ENCODE data around the gene CDC42SE1.

The CDC42SE1 gene

DNA sequence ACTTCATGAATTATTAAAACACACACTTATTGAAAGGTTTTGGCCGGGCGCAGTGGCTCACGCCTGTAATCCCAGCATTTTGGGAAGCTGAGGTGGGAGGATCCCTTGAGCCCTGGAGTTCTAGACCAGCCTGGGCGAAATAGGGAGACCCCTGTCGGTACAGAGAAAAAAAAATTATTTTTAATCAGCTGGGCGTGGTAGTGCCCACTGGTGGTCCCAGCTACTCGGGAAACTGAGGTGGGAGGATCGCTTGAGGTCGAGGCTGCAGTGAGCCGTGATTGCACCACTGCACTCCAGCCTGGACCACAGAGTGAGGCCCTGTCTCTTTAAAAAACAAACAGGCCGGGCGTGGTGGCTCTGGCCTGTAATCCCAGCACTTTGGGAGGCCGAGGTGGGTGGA, 12.8 kb upstream of the CDC42SE1 start:
- DNase-seq (ENCODE audit: low spot score), result no peak
- TF ChIP-seq CTCF (IDR thresholded peaks at IDR 0.05), result no peak
- Histone ChIP-seq H3K4me3 (peak overlapping the region; percentile 91), H3K27ac (peak overlapping the region in 1 of 2 donors; percentile 99)

GRCh38 chr1:151070474-151071276, 11.3 kb upstream of the CDC42SE1 start, which contains the start of gene GABPB2:
Gene GABPB2, plus strand, starts transcription at chr1:151070761. Its CDS starts 17,429 bp downstream, at chr1:151088190.
- peak within 1 kb of the TSS; percentile 94 to 99 for H3K27ac ChIP-seq
- peak; percentile 90 for TF ChIP-seq CTCF (IDR thresholded peaks at IDR 0.05)
- peak; percentile 96 for DNase-seq (ENCODE audit: low spot score)
- peak within 1 kb of the TSS; percentile 91 for H3K4me3 ChIP-seq

DNA sequence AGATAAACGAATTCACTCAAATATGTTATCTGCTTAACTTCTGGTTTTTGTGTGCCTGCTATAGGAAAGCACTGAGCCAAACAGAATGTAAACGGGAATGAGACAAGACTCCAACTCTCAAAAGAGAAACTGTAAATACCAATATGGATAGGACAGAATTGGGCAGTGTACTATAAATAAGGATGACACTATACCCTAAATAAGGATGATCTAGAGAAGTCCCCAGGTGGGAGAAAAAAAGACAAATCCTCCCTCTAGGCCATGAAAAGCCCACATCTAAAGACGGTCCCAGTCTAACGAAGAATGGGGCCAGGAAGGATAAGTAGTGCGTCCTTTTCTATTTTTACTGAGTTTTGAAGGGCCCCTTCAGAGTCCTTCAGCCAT, 9.7 kb upstream of the CDC42SE1 start:
- no peak for TF ChIP-seq CTCF (IDR thresholded peaks at IDR 0.05)
- no peak for DNase-seq (ENCODE audit: low spot score)
- peak overlapping the region; percentile 94 to 99 for H3K27ac ChIP-seq
- H3K4me3 ChIP-seq, result no peak overlapping the region

DNA sequence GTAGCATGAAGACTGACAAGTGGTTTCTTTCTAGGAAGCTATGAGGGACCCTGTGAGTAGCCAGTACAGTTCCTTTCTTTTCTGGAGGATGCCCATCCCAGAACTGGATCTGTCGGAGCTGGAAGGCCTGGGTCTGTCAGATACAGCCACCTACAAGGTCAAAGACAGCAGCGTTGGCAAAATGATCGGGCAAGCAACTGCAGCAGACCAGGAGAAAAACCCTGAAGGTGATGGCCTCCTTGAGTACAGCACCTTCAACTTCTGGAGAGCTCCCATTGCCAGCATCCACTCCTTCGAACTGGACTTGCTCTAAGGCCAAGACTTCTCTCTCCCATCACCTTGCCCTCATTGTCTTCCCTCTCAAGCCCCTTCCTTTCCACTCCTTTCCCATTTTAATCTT, 7.8 kb upstream of the CDC42SE1 start:
- no peak overlapping the region for H3K27ac ChIP-seq
- no peak for DNase-seq (ENCODE audit: low spot score)
- H3K4me3 ChIP-seq, result no peak overlapping the region
- TF ChIP-seq CTCF (IDR thresholded peaks at IDR 0.05), result no peak

DNA sequence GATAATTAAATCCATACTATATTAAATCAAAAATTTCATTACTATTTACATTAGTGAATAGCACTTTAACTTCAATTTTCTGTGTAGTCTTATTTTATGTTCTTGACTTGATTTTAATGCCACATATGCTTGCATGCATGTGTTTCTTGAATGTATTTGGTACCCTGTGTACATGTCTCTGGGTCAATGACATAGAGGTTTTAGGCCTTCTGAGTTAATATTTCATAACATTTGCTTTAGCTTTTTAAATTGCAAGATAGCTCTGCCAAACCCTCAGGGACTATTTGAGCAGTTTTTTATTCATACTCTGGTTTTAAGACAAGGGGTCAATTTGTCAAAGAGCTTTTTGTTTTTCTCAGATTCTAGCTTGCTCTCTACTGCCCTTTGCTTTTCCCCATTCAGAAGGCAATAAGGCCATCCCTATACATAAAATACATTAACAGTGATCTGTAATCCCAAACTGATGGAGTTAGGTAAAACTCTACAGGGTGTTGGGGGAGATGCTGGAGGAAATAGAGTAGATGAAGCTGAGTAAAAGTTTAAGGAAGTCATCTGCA, 5.7 kb upstream of the CDC42SE1 start:
- H3K4me3 ChIP-seq, result no peak overlapping the region
- no peak overlapping the region for H3K27ac ChIP-seq
- no peak for DNase-seq (ENCODE audit: low spot score)

GRCh38 chr1:151062741-151063371, 3.4 kb upstream of the CDC42SE1 start:
- peak overlapping the region in 1 of 2 donors; percentile 37 for H3K27ac ChIP-seq
- no peak for TF ChIP-seq CTCF (IDR thresholded peaks at IDR 0.05)

More for the DNA sequence above, 5.7 kb upstream of the CDC42SE1 start:
- TF ChIP-seq CTCF (IDR thresholded peaks at IDR 0.05), result no peak

More at GRCh38 chr1:151062741-151063371, 3.4 kb upstream of the CDC42SE1 start:
- H3K4me3 ChIP-seq, result no peak overlapping the region
- DNase-seq (ENCODE audit: low spot score), result no peak
